ENCODE measurements around the gene ZNF474. TPM values are rescaled to one million over a fixed set of nuclear protein-coding genes. Genes with fewer than 3 reads are reported as not detected.

ZNF474 gene
- total and polyA plus RNA-seq, 4 donors, result 0.03 to 0.25 (median 0.23) TPM; not detected in 1

DNA sequence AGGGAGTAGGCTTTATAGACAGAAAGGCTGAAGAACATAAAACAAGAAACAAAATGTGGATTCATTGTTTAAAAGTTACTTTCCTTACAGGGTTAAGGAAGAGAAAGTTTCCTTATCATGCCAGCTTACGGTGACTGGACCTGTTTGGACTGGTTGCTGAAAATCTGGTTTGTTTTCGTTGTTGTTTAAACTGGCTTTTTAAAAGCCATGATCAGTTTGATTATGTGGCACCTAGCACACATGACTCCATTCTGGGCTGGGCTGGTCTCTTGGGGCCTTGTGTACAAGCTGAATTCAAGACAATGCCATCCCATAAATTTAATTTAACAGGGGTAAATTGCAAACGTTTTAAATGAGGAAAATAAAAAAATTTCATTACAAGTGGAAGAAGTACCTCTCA lies 18.4 kb upstream of the ZNF474 start:
- DNase-seq (ENCODE audit: low spot score), result no peak
- no peak for TF ChIP-seq SP1 (IDR thresholded peaks at IDR 0.05)
- TF ChIP-seq FOXA2 (IDR thresholded peaks at IDR 0.05), result no peak
- TF ChIP-seq, protein P1, sequence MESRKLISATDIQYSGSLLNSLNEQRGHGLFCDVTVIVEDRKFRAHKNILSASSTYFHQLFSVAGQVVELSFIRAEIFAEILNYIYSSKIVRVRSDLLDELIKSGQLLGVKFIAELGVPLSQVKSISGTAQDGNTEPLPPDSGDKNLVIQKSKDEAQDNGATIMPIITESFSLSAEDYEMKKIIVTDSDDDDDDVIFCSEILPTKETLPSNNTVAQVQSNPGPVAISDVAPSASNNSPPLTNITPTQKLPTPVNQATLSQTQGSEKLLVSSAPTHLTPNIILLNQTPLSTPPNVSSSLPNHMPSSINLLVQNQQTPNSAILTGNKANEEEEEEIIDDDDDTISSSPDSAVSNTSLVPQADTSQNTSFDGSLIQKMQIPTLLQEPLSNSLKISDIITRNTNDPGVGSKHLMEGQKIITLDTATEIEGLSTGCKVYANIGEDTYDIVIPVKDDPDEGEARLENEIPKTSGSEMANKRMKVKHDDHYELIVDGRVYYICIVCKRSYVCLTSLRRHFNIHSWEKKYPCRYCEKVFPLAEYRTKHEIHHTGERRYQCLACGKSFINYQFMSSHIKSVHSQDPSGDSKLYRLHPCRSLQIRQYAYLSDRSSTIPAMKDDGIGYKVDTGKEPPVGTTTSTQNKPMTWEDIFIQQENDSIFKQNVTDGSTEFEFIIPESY (IDR thresholded peaks at IDR 0.05), result no peak
- no peak for TF ChIP-seq HNF4G (IDR thresholded peaks at IDR 0.05)
- Histone ChIP-seq H3K36me3 (ENCODE audit: control insufficient read depth in 4 of 4, insufficient read depth in 3 of 4, low read depth in 1 of 4, low read length in 3 of 4) (no peaks in the 10 kb centered on the region), H3K9ac (ENCODE audit: low read depth in 1 of 2, low read length in 2 of 2) (no peak overlapping the region), H3K27ac (ENCODE audit: low read depth in 1 of 2, low read length in 2 of 2) (no peak overlapping the region), H3K4me1 (ENCODE audit: control insufficient read depth in 4 of 4, insufficient read depth in 4 of 4, low read length in 3 of 4) (no peaks in the 10 kb centered on the region), H3K4me3 (ENCODE audit: low read depth in 1 of 3, low read length in 3 of 3) (no peak overlapping the region), H3K27me3 (ENCODE audit: control insufficient read depth in 4 of 4, insufficient read depth in 4 of 4, low read length in 3 of 4) (peaks cover 0 to 3% (median 0%) of the 10 kb centered on the region in 4 donors), H3K9me3 (ENCODE audit: control insufficient read depth in 4 of 4, low read length in 3 of 4) (no peaks in the 10 kb centered on the region)
- WGBS, result 50% methylated on average over 3 of the region's 3 CpGs

DNA sequence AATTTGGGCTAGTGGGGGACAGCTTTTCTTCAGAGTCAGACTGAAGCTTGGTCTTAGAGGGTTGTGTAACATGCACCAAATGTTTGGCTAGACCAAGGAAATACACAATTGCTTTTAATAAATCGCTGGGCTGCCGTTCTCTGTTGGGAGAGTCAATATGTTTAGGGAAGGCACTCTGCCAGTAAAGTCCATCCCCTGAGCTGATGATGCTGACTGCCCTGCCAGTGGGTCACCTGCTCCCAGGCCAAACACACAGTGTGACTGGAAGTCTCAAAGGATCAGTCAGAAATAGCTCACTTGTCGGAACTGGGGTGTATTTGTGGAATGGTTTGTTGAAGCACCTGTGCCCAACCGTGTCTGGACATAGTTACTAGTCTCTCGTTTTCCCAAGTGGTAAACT lies 17.9 kb upstream of the ZNF474 start:
- no peak overlapping the region for H3K9ac ChIP-seq (ENCODE audit: low read depth in 1 of 2, low read length in 2 of 2)
- no peak overlapping the region for H3K4me3 ChIP-seq (ENCODE audit: low read depth in 1 of 3, low read length in 3 of 3)
- TF ChIP-seq YY1 (IDR thresholded peaks at IDR 0.05), result no peak
- no peak for TF ChIP-seq JUND (IDR thresholded peaks at IDR 0.05)
- no peak for TF ChIP-seq RXRA (IDR thresholded peaks at IDR 0.05)
- TF ChIP-seq FOXA2 (IDR thresholded peaks at IDR 0.05), result no peak
- no peak for TF ChIP-seq REST (IDR thresholded peaks at IDR 0.05)
- no peak for TF ChIP-seq TAF1 (conservative IDR thresholded peaks at IDR 0.05)
- no peak for TF ChIP-seq HNF4G (IDR thresholded peaks at IDR 0.05)
- peaks cover 0 to 3% (median 0%) of the 10 kb centered on the region in 4 donors for H3K27me3 ChIP-seq (ENCODE audit: control insufficient read depth in 4 of 4, insufficient read depth in 4 of 4, low read length in 3 of 4)
- no peaks in the 10 kb centered on the region for H3K4me1 ChIP-seq (ENCODE audit: control insufficient read depth in 4 of 4, insufficient read depth in 4 of 4, low read length in 3 of 4)
- no peak for DNase-seq (ENCODE audit: low spot score)
- H3K27ac ChIP-seq (ENCODE audit: low read depth in 1 of 2, low read length in 2 of 2), result no peak overlapping the region
- no peaks in the 10 kb centered on the region for H3K36me3 ChIP-seq (ENCODE audit: control insufficient read depth in 4 of 4, insufficient read depth in 3 of 4, low read depth in 1 of 4, low read length in 3 of 4)
- H3K9me3 ChIP-seq (ENCODE audit: control insufficient read depth in 4 of 4, low read length in 3 of 4), result no peaks in the 10 kb centered on the region
- 72% methylated on average over 5 of the region's 5 CpGs for WGBS

DNA sequence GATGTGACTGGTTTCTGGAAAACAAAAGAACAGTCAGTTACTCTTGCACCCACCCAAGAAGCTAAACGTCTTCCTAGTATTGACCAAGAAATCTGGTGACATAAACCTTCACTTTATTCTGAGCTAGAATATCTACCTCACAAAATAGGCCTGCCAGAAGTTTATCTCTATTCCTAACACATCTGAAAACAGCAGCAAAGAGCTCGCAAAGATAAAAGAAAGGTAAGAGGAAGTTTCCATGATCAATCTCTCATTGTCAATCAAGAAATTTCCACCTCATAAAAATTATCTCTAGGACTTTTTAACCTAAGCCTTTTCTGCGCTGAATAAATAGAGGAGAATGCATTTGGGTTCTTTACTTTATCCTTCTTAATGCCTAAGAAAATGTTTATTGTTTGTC lies 17.3 kb upstream of the ZNF474 start:
- DNase-seq (ENCODE audit: low spot score), result no peak
- H3K4me3 ChIP-seq (ENCODE audit: low read depth in 1 of 3, low read length in 3 of 3), result no peak overlapping the region
- H3K36me3 ChIP-seq (ENCODE audit: control insufficient read depth in 4 of 4, insufficient read depth in 3 of 4, low read depth in 1 of 4, low read length in 3 of 4), result no peaks in the 10 kb centered on the region
- no peaks in the 10 kb centered on the region for H3K9me3 ChIP-seq (ENCODE audit: control insufficient read depth in 4 of 4, low read length in 3 of 4)
- H3K9ac ChIP-seq (ENCODE audit: low read depth in 1 of 2, low read length in 2 of 2), result no peak overlapping the region
- no peak overlapping the region for H3K27ac ChIP-seq (ENCODE audit: low read depth in 1 of 2, low read length in 2 of 2)
- WGBS, result 52% methylated on average over 3 of the region's 3 CpGs
- H3K4me1 ChIP-seq (ENCODE audit: control insufficient read depth in 4 of 4, insufficient read depth in 4 of 4, low read length in 3 of 4), result no peaks in the 10 kb centered on the region
- peaks cover 0 to 3% (median 0%) of the 10 kb centered on the region in 4 donors for H3K27me3 ChIP-seq (ENCODE audit: control insufficient read depth in 4 of 4, insufficient read depth in 4 of 4, low read length in 3 of 4)
- no peak for TF ChIP-seq REST (IDR thresholded peaks at IDR 0.05)
- no peak for TF ChIP-seq NR2F2 (IDR thresholded peaks at IDR 0.05)
- no peak for TF ChIP-seq HNF4G (IDR thresholded peaks at IDR 0.05)
- TF ChIP-seq RXRA (IDR thresholded peaks at IDR 0.05), result no peak
- TF ChIP-seq SP1 (IDR thresholded peaks at IDR 0.05), result no peak
- TF ChIP-seq FOXA2 (IDR thresholded peaks at IDR 0.05), result no peak
- TF ChIP-seq, protein P2, sequence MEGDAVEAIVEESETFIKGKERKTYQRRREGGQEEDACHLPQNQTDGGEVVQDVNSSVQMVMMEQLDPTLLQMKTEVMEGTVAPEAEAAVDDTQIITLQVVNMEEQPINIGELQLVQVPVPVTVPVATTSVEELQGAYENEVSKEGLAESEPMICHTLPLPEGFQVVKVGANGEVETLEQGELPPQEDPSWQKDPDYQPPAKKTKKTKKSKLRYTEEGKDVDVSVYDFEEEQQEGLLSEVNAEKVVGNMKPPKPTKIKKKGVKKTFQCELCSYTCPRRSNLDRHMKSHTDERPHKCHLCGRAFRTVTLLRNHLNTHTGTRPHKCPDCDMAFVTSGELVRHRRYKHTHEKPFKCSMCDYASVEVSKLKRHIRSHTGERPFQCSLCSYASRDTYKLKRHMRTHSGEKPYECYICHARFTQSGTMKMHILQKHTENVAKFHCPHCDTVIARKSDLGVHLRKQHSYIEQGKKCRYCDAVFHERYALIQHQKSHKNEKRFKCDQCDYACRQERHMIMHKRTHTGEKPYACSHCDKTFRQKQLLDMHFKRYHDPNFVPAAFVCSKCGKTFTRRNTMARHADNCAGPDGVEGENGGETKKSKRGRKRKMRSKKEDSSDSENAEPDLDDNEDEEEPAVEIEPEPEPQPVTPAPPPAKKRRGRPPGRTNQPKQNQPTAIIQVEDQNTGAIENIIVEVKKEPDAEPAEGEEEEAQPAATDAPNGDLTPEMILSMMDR (IDR thresholded peaks at IDR 0.05; ENCODE audit: low read depth, low read length, missing input control), result no peak
- TF ChIP-seq HNF4A (conservative IDR thresholded peaks at IDR 0.05), result no peak
- TF ChIP-seq EGR1 (IDR thresholded peaks at IDR 0.05; ENCODE audit: low read depth in 2 of 2), result no peak
- TF ChIP-seq YY1 (IDR thresholded peaks at IDR 0.05), result no peak
- no peak for TF ChIP-seq TAF1 (conservative IDR thresholded peaks at IDR 0.05)
- TF ChIP-seq, protein P1 (IDR thresholded peaks at IDR 0.05), result no peak
- TF ChIP-seq GABPA (IDR thresholded peaks at IDR 0.05 in 1 of 2, conservative IDR thresholded peaks at IDR 0.05 in 1 of 2), result no peak

Measured in liver (tissue), 9 donors.